ENCODE data around the gene USP12.
"Not testable (repeated sequence)": the region's sequence is repeated elsewhere in the genome, so short reads cannot be mapped to it uniquely, and the experiment has no call there.

USP12 gene

DNA sequence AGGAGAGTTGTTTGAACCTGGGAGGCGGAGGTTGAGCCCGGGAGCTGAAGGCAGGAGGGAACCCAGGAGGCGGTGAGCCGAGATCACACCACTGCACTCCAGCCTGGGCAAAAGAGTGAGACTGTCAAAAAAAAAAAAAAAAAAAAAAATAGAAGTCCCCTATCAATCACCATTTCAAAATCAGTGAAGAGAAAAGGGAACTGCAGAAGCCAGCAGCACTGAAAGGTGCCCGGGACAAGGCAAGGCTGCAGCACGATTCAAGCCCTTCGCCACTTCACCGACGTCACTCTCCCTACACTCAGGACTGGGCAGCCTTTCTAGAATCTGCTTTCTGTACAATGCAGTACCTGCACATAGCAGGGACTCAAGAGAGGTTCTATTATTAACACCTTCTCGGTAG is 21.9 kb upstream of the USP12 start:
- DNase-seq (ENCODE audit: extremely low read depth, low read depth), result no peak
- TF ChIP-seq, protein P1, sequence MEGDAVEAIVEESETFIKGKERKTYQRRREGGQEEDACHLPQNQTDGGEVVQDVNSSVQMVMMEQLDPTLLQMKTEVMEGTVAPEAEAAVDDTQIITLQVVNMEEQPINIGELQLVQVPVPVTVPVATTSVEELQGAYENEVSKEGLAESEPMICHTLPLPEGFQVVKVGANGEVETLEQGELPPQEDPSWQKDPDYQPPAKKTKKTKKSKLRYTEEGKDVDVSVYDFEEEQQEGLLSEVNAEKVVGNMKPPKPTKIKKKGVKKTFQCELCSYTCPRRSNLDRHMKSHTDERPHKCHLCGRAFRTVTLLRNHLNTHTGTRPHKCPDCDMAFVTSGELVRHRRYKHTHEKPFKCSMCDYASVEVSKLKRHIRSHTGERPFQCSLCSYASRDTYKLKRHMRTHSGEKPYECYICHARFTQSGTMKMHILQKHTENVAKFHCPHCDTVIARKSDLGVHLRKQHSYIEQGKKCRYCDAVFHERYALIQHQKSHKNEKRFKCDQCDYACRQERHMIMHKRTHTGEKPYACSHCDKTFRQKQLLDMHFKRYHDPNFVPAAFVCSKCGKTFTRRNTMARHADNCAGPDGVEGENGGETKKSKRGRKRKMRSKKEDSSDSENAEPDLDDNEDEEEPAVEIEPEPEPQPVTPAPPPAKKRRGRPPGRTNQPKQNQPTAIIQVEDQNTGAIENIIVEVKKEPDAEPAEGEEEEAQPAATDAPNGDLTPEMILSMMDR (IDR thresholded peaks at IDR 0.05; ENCODE audit: low read depth, low read length), result no peak

DNA sequence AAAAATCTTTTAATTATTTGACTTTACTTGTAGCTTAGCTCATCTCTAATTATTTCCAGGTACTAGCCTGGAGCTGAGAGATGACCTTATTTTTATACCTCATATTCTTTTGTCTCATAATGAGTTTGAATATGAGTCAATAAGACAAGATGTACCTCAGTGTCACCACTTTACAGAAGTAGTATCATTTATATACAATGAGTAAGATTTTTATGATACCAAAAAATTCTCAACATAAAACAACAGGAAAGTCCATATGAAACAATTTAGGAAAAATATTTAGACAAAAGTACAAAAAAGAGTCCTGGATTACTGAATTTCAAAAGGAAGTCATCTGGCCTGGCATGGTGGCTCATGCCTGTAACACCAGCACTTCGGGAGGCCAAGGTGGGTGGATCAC is 21.4 kb upstream of the USP12 start:
- TF ChIP-seq, protein P1 (IDR thresholded peaks at IDR 0.05; ENCODE audit: low read depth, low read length), result no peak
- DNase-seq (ENCODE audit: extremely low read depth, low read depth), result no peak

DNA sequence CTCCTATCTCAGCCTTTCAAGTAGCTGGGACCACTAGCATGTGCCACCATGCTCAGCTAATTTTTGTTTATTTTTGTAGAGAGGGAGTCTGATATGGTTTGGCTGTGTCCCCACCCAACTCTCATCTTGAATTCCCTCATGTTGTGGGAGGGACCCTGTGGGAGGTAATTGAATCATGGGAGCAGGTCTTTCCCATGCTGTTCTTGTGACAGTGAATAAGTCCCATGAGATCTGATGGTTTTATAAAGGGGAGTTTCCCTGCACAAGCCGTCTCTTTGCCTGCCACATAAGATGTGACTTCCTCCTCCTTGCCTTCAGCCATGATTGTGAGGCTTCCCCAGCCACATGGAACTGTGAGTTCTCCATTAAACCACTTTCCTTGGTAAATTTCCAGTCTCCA is 20.8 kb upstream of the USP12 start:
- not testable (repeated sequence) for DNase-seq (ENCODE audit: extremely low read depth, low read depth)

DNA sequence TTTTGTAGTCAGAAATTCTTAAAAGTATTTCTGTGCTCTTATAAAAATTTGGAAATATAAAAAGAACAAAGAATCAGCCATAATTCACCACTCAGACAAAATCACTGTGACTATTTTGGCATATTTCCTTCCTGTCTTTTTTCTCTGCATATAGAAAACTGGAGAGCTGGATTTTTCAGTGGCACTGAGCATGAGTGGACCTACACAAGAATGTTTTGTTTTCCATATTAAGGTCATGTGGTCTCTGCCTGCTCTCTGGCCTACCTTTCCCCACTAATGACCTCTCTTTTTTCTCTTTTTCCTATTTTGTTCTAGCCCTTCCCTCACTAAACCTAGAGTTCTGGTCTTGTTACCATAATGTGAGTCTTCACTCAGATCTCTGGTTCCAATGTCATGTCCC is 17.6 kb upstream of the USP12 start:
- DNase-seq (ENCODE audit: extremely low read depth, low read depth), result no peak
- TF ChIP-seq, protein P1 (IDR thresholded peaks at IDR 0.05; ENCODE audit: low read depth, low read length), result no peak

DNA sequence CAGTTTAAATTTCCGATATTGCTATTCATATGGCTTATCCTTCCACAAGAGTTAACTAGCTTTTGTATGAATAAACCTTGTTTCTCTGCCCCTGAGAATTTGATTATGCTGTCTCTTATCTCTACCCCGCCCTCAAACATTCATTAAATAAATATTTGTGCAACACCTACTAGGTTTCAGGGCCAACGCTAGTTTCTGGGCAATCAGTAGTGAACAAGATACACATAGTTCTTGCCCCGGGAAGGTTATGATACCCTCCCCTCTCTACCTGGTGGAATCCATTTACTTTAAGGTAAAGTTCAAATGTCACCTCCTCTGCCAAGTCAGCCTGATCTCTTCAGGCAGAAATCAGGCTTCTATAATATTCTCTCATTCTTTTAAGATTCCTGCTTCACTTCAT is 16.6 kb upstream of the USP12 start:
- TF ChIP-seq, protein P1 (IDR thresholded peaks at IDR 0.05; ENCODE audit: low read depth, low read length), result no peak
- no peak for DNase-seq (ENCODE audit: extremely low read depth, low read depth)

DNA sequence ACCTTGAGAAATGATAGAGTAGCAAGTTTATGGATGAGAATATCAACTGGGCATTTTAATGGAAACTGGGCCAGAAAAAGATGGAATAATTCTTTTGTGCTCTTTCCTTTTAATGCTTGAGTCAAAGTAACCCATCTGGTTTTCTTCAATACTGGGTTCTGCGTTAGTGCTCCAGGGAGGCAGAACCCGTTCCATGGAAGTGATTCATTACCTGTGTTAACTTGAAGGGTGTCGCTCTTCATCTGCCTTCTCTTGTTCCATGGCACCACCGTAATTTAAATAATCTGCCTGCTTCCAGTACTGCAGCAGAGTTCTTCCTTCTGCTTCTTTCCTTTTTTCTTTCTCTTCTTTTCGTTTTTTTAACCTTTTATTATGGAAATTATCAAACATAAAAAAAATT is 14.7 kb upstream of the USP12 start:
- TF ChIP-seq, protein P1 (IDR thresholded peaks at IDR 0.05; ENCODE audit: low read depth, low read length), result no peak
- no peak for DNase-seq (ENCODE audit: extremely low read depth, low read depth)

DNA sequence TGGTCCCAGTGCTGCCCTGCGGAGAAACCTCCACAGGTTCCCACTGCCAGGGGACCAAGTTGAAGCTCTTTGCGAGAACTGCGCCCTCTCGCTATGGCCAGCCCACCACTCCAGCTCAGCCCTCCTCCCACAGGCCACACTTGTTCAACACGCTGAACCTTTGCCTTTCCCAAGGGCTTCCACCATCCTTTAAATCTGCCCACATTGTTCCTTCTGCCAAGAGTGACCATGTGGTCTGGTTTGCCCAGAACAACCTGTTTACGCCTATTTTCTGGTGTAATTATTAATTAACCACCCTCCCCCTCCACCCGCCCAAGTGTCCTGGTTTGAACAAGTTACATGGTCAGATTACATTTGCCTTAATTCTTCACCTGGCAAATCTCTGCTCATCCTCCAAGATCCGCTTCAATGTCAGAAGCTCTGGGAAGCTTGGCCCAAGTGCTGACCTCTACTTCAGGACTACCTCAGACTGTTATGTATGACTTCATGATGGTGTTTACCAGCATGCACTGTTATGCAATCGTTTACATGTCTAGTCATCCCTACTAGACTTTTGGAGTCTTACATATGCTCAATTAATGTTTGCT is 12.0 kb upstream of the USP12 start:
- TF ChIP-seq, protein P1 (IDR thresholded peaks at IDR 0.05; ENCODE audit: low read depth, low read length), result no peak
- DNase-seq (ENCODE audit: extremely low read depth, low read depth), result no peak

DNA sequence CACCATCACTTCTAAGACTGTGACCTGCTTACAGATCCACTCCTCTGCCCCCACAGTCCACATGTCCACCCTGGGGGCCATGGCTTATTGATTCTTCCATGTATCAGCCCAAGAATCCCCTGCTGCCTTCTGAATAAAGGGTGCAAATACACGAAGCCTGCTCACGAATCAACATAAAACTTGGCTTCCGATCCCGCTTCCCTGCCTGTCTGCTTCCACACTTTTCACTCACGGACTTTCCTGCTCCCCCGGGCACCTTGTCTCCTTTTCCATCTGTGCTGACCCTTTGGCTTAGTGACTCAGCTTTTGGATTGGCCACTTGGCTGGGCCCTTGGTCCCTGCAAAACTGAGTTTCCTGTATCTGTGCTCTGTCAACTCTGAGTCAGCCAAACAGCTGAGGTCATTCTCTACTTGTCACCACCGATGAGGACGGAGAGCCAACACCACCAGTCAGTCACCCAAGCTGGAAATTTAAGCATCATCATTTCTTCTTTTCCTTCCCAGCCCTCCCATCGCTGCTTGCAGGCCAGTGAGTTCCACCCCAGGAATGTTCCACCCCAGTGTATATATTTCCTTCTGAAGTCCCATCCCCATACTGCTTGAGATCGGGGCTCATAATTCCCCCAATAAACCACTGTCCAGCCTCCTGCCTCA is 11.4 kb upstream of the USP12 start:
- no peak for DNase-seq (ENCODE audit: extremely low read depth, low read depth)
- TF ChIP-seq, protein P1 (IDR thresholded peaks at IDR 0.05; ENCODE audit: low read depth, low read length), result no peak

Data from AG09319 (cell line).